HTR-8/SVneo (cell line): ENCODE results near the gene ABCE1.
"Not testable (repeated sequence)": the region's sequence is repeated elsewhere in the genome, so short reads cannot be mapped to it uniquely, and the experiment has no call there.

ENCODE experiments used
- DNase-seq: peaks from one replicate; pipeline ENCODE4 v3.0.0; 2011; ENCODE audit warnings: low spot score, mixed read lengths; ENCODE audit not compliant: insufficient read length
- FAIRE-seq: peaks from 2 replicates; lab custom pipeline; 2011; peaks lifted over from hg19 to GRCh38; lab: Jason Lieb, UNC

Gene ABCE1

GRCh38 chr4:145101091-145101490, 3.0 kb downstream of the ABCE1 start:
- no peak for FAIRE-seq
- no peak for DNase-seq

GRCh38 chr4:145102619-145103018, 4.5 kb downstream of the ABCE1 start:
- no peak for DNase-seq
- no peak for FAIRE-seq

GRCh38 chr4:145103496-145103895, 5.4 kb downstream of the ABCE1 start:
- FAIRE-seq (no peak), DNase-seq (no peak)

GRCh38 chr4:145107126-145107525, 9.0 kb downstream of the ABCE1 start:
- DNase-seq (no peak), FAIRE-seq (no peak)

GRCh38 chr4:145108128-145108527, 10.0 kb downstream of the ABCE1 start:
- DNase-seq: no peak
- no peak for FAIRE-seq

GRCh38 chr4:145125396-145125795, 27.3 kb downstream of the ABCE1 start:
- no peak for FAIRE-seq
- no peak for DNase-seq

GRCh38 chr4:145130130-145130529, 32.0 kb downstream of the ABCE1 start:
- FAIRE-seq (no peak), DNase-seq (no peak)

GRCh38 chr4:145130788-145131399, 32.8 kb downstream of the ABCE1 start:
- no peak for DNase-seq
- no peak for FAIRE-seq

- DNase-seq: no peak
- FAIRE-seq: no peak
Observed at GRCh38 chr4:145131848-145132247, 33.7 kb downstream of the ABCE1 start.

- DNase-seq (no peak), FAIRE-seq (no peak)
Observed at GRCh38 chr4:145132511-145133098, 34.5 kb downstream of the ABCE1 start.

- not testable (repeated sequence) for DNase-seq
- FAIRE-seq: peak; percentile 9
Observed at GRCh38 chr4:145136219-145136618, 38.1 kb downstream of the ABCE1 start.

GRCh38 chr4:145148980-145149379, 50.9 kb downstream of the ABCE1 start:
- FAIRE-seq: no peak
- DNase-seq: no peak

- no peak for FAIRE-seq
- DNase-seq: no peak
Observed at GRCh38 chr4:145153181-145153903, 55.2 kb downstream of the ABCE1 start.

GRCh38 chr4:145153904-145154298, 55.8 kb downstream of the ABCE1 start:
- no peak for DNase-seq

GRCh38 chr4:145154573-145154972, 56.5 kb downstream of the ABCE1 start:
- no peak for DNase-seq

More at GRCh38 chr4:145153904-145154298, 55.8 kb downstream of the ABCE1 start:
- FAIRE-seq: no peak

GRCh38 chr4:145155268-145155870, 57.3 kb downstream of the ABCE1 start:
- no peak for FAIRE-seq
- no peak for DNase-seq

More at GRCh38 chr4:145154573-145154972, 56.5 kb downstream of the ABCE1 start:
- FAIRE-seq: no peak

GRCh38 chr4:145156986-145157385, 58.9 kb downstream of the ABCE1 start:
- FAIRE-seq: no peak
- no peak for DNase-seq

- FAIRE-seq (no peak), DNase-seq (no peak)
Observed at GRCh38 chr4:145161549-145161948, 63.4 kb downstream of the ABCE1 start.

- DNase-seq (no peak), FAIRE-seq (no peak)
Observed at GRCh38 chr4:145167887-145168286, 69.8 kb downstream of the ABCE1 start.

- FAIRE-seq (no peak), DNase-seq (no peak)
Observed at GRCh38 chr4:145168581-145169187, 70.6 kb downstream of the ABCE1 start.

GRCh38 chr4:145170223-145170622, 72.1 kb downstream of the ABCE1 start:
- FAIRE-seq (no peak), DNase-seq (no peak)
